A673 (cell line): Measurements from ENCODE around the gene ZCCHC24. TPM values are rescaled to one million over a fixed set of nuclear protein-coding genes. Genes with fewer than 3 reads are reported as not detected.

ENCODE experiments used
- BruUV-seq: library from RNA; stranded (reverse); fragments of 400-500 nt; replicated peaks from 2 replicates; lab custom pipeline; 2021; lab: Mats Ljungman, UMichigan
- CTCF ChIA-PET: fragments of 300-600 bp; sonication (Branson Sonifier 250); formaldehyde crosslinking; loops from one replicate; lab custom pipeline; 2022; ENCODE audit warnings: antibody characterized with exemption; lab: Charles Lee
- POLR2A ChIA-PET: fragments of 300-600 bp; sonication (Branson Sonifier 250); formaldehyde crosslinking; loops from one replicate; lab custom pipeline; 2022; ENCODE audit warnings: antibody characterized with exemption; ENCODE audit not compliant: low non-redundant PET; lab: Charles Lee
- DNase-seq: peaks from one replicate; pipeline ENCODE4 v3.0.0-alpha.2; 2015; ENCODE audit warnings: low spot score
- H3K27ac ChIP-seq: fragments of 200-600 bp; sonication (generic); 2 replicates; pipeline ENCODE4 v1.5.1; 2016; ENCODE audit warnings: mixed run types, low read depth, mild to moderate bottlenecking, mixed read lengths, antibody characterized with exemption, low read length; ENCODE audit not compliant: poor library complexity, severe bottlenecking
- H3K27me3 ChIP-seq: fragments of 200-600 bp; sonication (generic); replicated peaks from 2 replicates; pipeline ENCODE4 v1.6.1; 2017; ENCODE audit warnings: mixed run types, low read depth, mild to moderate bottlenecking, mixed read lengths, antibody characterized with exemption, low read length; ENCODE audit not compliant: insufficient read depth, poor library complexity
- H3K36me3 ChIP-seq: fragments of 200-600 bp; sonication (generic); 2 replicates; pipeline ENCODE4 v1.6.1; 2016; ENCODE audit warnings: mixed run types, mild to moderate bottlenecking, mixed read lengths, antibody characterized with exemption, low read length; ENCODE audit not compliant: insufficient read depth, poor library complexity, severe bottlenecking
- H3K4me1 ChIP-seq: fragments of 200-600 bp; sonication (generic); 2 replicates; pipeline ENCODE4 v1.6.1; 2017; ENCODE audit warnings: mixed run types, mild to moderate bottlenecking, mixed read lengths, antibody characterized with exemption, low read length; ENCODE audit not compliant: insufficient read depth, poor library complexity, severe bottlenecking
- H3K4me3 ChIP-seq: fragments of 200-600 bp; sonication (generic); 2 replicates; pipeline ENCODE4 v1.5.1; 2016; ENCODE audit warnings: low read depth, mixed run types, mild to moderate bottlenecking, mixed read lengths, low read length; ENCODE audit not compliant: poor library complexity, severe bottlenecking
- H3K9me3 ChIP-seq: fragments of 200-600 bp; sonication (generic); 2 replicates; pipeline ENCODE4 v1.6.1; 2016; ENCODE audit warnings: mixed run types, low read depth, mild to moderate bottlenecking, mixed read lengths, antibody characterized with exemption, low read length; ENCODE audit not compliant: poor library complexity, severe bottlenecking
- EZH2 ChIP-seq: fragments of 200-600 bp; sonication (generic); IDR thresholded peaks from 2 replicates; pipeline ENCODE4 v1.6.1; 2017; ENCODE audit warnings: borderline replicate concordance, low read depth, mild to moderate bottlenecking, mixed read lengths, antibody characterized with exemption, low read length; ENCODE audit not compliant: poor library complexity, severe bottlenecking
- intact Hi-C: fragments of 100-400 bp; cut with micrococcal nuclease; formaldehyde crosslinking; loops from one replicate; pipeline ENCODE4 v1.10.0; 2022; ENCODE audit not compliant: unreplicated experiment
- total RNA-seq: library from RNA; stranded (reverse); gene quantifications from 2 replicates; pipeline ENCODE4 v1.2.3, GENCODE V29; 2021
- TF ChIP-seq, protein P1 (sequence below): fragments of 300-800, 200-600 bp; sonication (generic); conservative IDR thresholded peaks from 2 replicates; pipeline ENCODE4 v1.5.1; 2017; ENCODE audit warnings: low read depth, mild to moderate bottlenecking, antibody characterized with exemption, low read length, moderate library complexity, mixed read lengths

ZCCHC24 gene
- total RNA-seq, 1 experiment from 2014 or later = 9.8 TPM

DNA sequence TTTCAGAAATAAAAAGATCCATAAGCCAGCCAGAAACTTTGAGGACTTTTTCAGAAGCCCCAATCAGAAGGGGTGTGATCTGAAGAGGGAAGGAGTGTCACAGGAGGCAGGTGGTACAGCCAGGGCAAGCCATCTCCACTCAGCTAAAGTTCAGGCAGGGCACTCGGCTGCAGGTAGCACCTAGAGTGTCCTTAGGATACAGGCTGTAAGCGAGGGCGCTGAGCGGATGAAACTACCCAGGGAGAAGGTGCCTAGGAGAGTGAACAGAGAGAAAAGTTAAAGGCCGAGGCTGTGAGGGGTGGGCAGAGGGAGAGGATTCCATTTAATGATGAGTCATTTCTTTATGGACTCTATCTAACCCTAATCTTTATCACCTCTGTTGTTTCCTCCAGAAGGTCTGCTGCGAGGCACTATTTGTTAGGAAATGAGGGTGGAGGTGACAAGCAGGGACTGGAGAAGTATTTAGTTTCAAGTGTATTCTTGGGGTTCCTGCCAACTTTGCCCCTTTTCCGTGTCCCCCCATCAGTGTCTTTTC lies 29.8 kb upstream of the ZCCHC24 start:
- POLR2A ChIA-PET = no interaction called here
- intact Hi-C loops = no loop called here

GRCh38 chr10:79473496-79474095 lies 28.2 kb upstream of the ZCCHC24 start:
- CTCF ChIA-PET = no interaction called here
- no peak for DNase-seq
- H3K36me3 ChIP-seq = no peaks in the 10 kb centered on the region

More for the DNA sequence above, 29.8 kb upstream of the ZCCHC24 start:
- H3K27ac ChIP-seq = no peak overlapping the region
- CTCF ChIA-PET = no interaction called here
- H3K9me3 ChIP-seq = no peaks in the 10 kb centered on the region
- H3K27me3 ChIP-seq = no peaks in the 10 kb centered on the region
- no peak for DNase-seq
- BruUV-seq = no TSS peak
- TF ChIP-seq, protein P1, sequence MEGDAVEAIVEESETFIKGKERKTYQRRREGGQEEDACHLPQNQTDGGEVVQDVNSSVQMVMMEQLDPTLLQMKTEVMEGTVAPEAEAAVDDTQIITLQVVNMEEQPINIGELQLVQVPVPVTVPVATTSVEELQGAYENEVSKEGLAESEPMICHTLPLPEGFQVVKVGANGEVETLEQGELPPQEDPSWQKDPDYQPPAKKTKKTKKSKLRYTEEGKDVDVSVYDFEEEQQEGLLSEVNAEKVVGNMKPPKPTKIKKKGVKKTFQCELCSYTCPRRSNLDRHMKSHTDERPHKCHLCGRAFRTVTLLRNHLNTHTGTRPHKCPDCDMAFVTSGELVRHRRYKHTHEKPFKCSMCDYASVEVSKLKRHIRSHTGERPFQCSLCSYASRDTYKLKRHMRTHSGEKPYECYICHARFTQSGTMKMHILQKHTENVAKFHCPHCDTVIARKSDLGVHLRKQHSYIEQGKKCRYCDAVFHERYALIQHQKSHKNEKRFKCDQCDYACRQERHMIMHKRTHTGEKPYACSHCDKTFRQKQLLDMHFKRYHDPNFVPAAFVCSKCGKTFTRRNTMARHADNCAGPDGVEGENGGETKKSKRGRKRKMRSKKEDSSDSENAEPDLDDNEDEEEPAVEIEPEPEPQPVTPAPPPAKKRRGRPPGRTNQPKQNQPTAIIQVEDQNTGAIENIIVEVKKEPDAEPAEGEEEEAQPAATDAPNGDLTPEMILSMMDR = no peak
- no peak overlapping the region for H3K4me3 ChIP-seq
- H3K4me1 ChIP-seq = no peaks in the 10 kb centered on the region
- no peaks in the 10 kb centered on the region for H3K36me3 ChIP-seq

DNA sequence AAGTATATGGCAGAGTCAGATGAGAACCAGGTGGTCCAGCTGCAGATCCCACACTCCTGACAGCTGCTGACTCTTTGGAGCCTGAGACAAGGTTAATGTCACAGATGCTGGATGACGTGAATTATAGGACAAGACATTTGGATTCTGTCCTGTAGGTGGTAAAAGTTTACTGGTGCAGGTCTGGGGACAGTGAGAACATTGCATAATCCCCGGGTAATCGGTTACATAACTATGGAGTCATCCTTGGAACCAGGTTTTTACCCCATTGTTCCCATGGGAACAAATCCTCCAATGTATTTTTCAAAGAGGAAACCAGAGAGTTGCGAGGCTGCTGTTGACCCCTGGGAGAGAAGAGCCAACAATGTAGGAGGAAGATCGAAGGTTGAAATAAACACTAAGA lies 27.5 kb upstream of the ZCCHC24 start:
- POLR2A ChIA-PET = no interaction called here
- intact Hi-C loops = no loop called here
- no peaks in the 10 kb centered on the region for H3K36me3 ChIP-seq
- H3K27ac ChIP-seq = no peak overlapping the region
- H3K4me3 ChIP-seq = no peak overlapping the region
- H3K27me3 ChIP-seq = no peaks in the 10 kb centered on the region
- no peaks in the 10 kb centered on the region for H3K4me1 ChIP-seq
- CTCF ChIA-PET = no interaction called here
- DNase-seq = no peak
- no peaks in the 10 kb centered on the region for H3K9me3 ChIP-seq
- TF ChIP-seq, protein P1 = no peak
- no peak for TF ChIP-seq EZH2
- no TSS peak for BruUV-seq

More at GRCh38 chr10:79473496-79474095, 28.2 kb upstream of the ZCCHC24 start:
- H3K9me3 ChIP-seq = no peaks in the 10 kb centered on the region
- intact Hi-C loops = no loop called here
- no peak overlapping the region for H3K4me3 ChIP-seq
- no peaks in the 10 kb centered on the region for H3K4me1 ChIP-seq
- no peak overlapping the region for H3K27ac ChIP-seq
- no TSS peak for BruUV-seq
- H3K27me3 ChIP-seq = no peaks in the 10 kb centered on the region
- POLR2A ChIA-PET = no interaction called here
- TF ChIP-seq EZH2 = no peak
- TF ChIP-seq, protein P1 = no peak
